ENCODE results near the gene DDX20.

DNA sequence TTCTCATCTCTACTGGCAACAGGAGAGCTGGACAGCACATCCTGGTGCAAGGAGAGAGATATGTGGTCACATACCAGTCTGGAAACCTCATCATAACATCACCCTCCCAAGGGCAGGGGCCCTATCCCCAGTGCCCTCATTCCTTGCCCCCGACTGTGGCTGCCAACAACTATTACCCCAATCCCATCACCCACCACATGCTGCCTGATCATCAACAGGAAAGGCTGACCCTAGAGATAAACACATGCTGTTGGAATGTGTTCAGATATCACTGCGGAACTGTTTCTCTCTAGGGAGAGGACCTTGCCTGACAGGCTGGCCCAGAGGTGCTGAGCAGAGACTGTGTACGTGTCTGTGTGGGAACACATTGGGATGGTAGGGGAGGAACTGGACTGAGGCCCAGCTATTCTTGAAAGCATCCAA, 12.0 kb upstream of the DDX20 start:
- TF ChIP-seq, protein P1, sequence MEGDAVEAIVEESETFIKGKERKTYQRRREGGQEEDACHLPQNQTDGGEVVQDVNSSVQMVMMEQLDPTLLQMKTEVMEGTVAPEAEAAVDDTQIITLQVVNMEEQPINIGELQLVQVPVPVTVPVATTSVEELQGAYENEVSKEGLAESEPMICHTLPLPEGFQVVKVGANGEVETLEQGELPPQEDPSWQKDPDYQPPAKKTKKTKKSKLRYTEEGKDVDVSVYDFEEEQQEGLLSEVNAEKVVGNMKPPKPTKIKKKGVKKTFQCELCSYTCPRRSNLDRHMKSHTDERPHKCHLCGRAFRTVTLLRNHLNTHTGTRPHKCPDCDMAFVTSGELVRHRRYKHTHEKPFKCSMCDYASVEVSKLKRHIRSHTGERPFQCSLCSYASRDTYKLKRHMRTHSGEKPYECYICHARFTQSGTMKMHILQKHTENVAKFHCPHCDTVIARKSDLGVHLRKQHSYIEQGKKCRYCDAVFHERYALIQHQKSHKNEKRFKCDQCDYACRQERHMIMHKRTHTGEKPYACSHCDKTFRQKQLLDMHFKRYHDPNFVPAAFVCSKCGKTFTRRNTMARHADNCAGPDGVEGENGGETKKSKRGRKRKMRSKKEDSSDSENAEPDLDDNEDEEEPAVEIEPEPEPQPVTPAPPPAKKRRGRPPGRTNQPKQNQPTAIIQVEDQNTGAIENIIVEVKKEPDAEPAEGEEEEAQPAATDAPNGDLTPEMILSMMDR (conservative IDR thresholded peaks at IDR 0.05; ENCODE audit: low read depth, low read length), result no peak
- TF ChIP-seq EZH2 (IDR thresholded peaks at IDR 0.05; ENCODE audit: low read length, unreplicated experiment) (no peak), EZH2phosphoT487 (IDR thresholded peaks at IDR 0.05; ENCODE audit: borderline replicate concordance, low read length) (no peak)

Measured in PC-3 (cell line).